Fibroblast of the aortic adventitia (primary cell): Measurements from ENCODE around the gene MIPOL1. TPM values are rescaled to one million over a fixed set of nuclear protein-coding genes. Genes with fewer than 3 reads are reported as not detected.

Experiments used
- DNase-seq: peaks from one replicate; pipeline ENCODE4 v3.0.0-alpha.2; 2010; ENCODE audit warnings: low read depth
- H3K4me3 ChIP-seq: 2 replicates; pipeline ENCODE4 v1.5.1; 2011; ENCODE audit warnings: low read depth, mild to moderate bottlenecking, control low read depth, low read length, moderate library complexity
- CTCF ChIP-seq: IDR thresholded peaks from 2 replicates; pipeline ENCODE4 v1.5.1; 2011; ENCODE audit warnings: mild to moderate bottlenecking, low read length, control low read depth, inconsistent platforms; ENCODE audit not compliant: insufficient read depth
- small RNA-seq: library from RNA; depleted of rRNA; stranded (forward); fragments of <200 nt; gene quantifications from one replicate; pipeline ENCODE3, GENCODE V24; 2012
- total RNA-seq: library from RNA; depleted of rRNA; stranded (reverse); fragments of >200 nt; gene quantifications from 2 replicates; pipeline ENCODE4 v1.2.3, GENCODE V29; 2012; ENCODE audit warnings: low replicate concordance

Gene MIPOL1
- total RNA-seq, 1 donor = 12.5 TPM

GRCh38 chr14:37600880-37601741, 403.4 kb downstream of the MIPOL1 start:
- TF ChIP-seq CTCF = no peak
- no peak overlapping the region for H3K4me3 ChIP-seq
- DNase-seq = no peak

- no peak overlapping the region for H3K4me3 ChIP-seq
- no peak for DNase-seq
- TF ChIP-seq CTCF = no peak
Measured at GRCh38 chr14:37601865-37602264, 404.1 kb downstream of the MIPOL1 start.

Small RNAs within 50 kb of the gene (small RNA-seq; reads per million reads assigned to genes)
- gene RNU6-273P (not detected), gene RNU6-886P (not detected)

Other genes with a start within 250 kb of the MIPOL1 start
- gene SLC25A21, start 25.3 kb upstream of the MIPOL1 start, total RNA-seq = 0.49 and 1.2 TPM in 2 replicates